GM10248 (cell line): ENCODE results near the gene LILRA1.
"Not testable (repeated sequence)": the region's sequence is repeated elsewhere in the genome, so short reads cannot be mapped to it uniquely, and the experiment has no call there.

Source experiments
- CTCF ChIA-PET: fragments of 300-600 bp; sonication (Branson Sonifier 250); formaldehyde crosslinking; extraction: SDS; loops from one replicate; lab custom pipeline; 2021; ENCODE audit warnings: antibody characterized with exemption; lab: Yijun Ruan, JAX
- POLR2A ChIA-PET: fragments of 350-650 bp; sonication (Branson Sonifier 250); formaldehyde crosslinking; extraction: SDS; loops from one replicate; lab custom pipeline; 2020; ENCODE audit warnings: antibody characterized with exemption; lab: Yijun Ruan, JAX
- DNase-seq: peaks from one replicate; pipeline ENCODE4 v3.0.0; 2012; ENCODE audit errors: extremely low spot score
- TF ChIP-seq, protein P1 (sequence below): IDR thresholded peaks from 2 replicates; pipeline ENCODE4 v1.5.1; 2012; ENCODE audit warnings: mild to moderate bottlenecking, low read depth; ENCODE audit errors: extremely low read depth, missing control alignments, control extremely low read depth

LILRA1 gene

DNA sequence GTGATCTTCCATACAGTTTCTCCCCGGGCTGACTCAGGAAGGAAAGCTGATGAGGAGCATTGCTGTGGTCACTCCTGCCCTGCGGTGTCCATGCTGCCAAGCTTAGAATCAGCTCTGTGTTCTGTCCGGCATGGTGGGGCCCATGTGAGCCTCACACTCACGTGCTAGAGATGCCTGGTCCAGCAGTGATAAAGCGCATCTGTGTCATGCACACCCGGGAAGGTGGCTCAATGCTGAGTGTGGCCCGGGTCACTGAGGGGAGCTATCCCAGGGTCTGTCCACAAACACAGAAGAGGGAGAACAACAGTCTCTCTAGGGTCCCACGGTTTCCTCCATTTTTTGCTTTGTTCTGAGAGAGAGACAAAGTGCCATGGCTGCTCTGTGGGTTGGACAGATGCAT lies 33.3 kb downstream of the LILRA1 start:
- TF ChIP-seq, protein P1, sequence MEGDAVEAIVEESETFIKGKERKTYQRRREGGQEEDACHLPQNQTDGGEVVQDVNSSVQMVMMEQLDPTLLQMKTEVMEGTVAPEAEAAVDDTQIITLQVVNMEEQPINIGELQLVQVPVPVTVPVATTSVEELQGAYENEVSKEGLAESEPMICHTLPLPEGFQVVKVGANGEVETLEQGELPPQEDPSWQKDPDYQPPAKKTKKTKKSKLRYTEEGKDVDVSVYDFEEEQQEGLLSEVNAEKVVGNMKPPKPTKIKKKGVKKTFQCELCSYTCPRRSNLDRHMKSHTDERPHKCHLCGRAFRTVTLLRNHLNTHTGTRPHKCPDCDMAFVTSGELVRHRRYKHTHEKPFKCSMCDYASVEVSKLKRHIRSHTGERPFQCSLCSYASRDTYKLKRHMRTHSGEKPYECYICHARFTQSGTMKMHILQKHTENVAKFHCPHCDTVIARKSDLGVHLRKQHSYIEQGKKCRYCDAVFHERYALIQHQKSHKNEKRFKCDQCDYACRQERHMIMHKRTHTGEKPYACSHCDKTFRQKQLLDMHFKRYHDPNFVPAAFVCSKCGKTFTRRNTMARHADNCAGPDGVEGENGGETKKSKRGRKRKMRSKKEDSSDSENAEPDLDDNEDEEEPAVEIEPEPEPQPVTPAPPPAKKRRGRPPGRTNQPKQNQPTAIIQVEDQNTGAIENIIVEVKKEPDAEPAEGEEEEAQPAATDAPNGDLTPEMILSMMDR: no peak
- POLR2A ChIA-PET: interaction anchor here (0.6 kb wide), 1 partner anchor 163 kb away, joined by 4 read pairs; the partner anchor contains the start of gene LENG9
- CTCF ChIA-PET: interaction anchor here (2.4 kb wide), 1 partner anchor 9 kb away, joined by 9 read pairs; no protein-coding TSS in a partner anchor

DNA sequence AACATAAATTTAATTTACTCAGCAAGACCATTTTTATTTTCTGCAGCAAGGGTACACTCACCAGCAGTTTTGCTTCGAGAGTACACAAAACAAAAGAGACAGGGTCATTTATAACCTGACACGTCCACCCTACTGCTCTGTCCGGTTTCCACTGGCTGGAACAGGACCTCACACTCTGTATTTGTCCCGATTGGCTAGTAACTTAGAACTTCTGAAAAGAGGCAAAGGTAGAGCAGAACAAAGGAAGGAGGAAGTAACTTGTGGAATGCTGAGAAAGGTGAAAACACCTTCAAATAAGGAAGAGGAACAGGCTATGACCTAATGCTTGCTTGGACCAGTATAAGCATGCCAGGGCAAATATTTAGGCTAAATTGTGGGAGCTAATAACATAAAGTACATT lies 34.5 kb downstream of the LILRA1 start:
- POLR2A ChIA-PET: not testable (repeated sequence)

More for the DNA sequence above, 33.3 kb downstream of the LILRA1 start:
- DNase-seq: no peak

DNA sequence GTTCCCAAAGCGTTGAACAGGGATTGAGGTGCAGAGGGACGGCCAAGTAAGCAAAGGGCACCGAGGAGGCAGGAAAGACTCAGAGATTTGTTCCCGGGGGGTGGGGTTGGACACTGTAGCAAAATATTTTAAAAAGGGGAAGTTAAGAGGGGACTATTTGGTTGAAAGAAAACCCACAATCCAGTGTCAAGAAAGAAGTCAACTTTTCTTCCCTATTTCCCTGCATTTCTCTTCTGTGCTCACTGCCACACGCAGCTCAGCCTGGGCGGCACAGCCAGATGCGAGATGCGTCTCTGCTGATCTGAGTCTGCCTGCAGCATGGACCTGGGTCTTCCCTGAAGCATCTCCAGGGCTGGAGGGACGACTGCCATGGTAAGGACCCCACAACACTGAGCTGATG lies 36.8 kb downstream of the LILRA1 start, which contains the start of gene LILRB1:
Gene LILRB1, plus strand, starts transcription at position 223 of the 400 bp plus-strand sequence. CDS start 590 bp downstream, outside the sequence.
- POLR2A ChIA-PET, DNase-seq: not testable (repeated sequence)
- CTCF ChIA-PET: interaction anchor here (1.0 to 2.8 kb wide), 2 partner anchors 23 to 149 kb away, joined by 3 to 15 read pairs; no protein-coding TSS in a partner anchor

More for the DNA sequence above, 34.5 kb downstream of the LILRA1 start:
- DNase-seq: not testable (repeated sequence)
- CTCF ChIA-PET: interaction anchor here (2.4 to 2.8 kb wide), 2 partner anchors 10 to 25 kb away, joined by 9 to 15 read pairs; no protein-coding TSS in a partner anchor

DNA sequence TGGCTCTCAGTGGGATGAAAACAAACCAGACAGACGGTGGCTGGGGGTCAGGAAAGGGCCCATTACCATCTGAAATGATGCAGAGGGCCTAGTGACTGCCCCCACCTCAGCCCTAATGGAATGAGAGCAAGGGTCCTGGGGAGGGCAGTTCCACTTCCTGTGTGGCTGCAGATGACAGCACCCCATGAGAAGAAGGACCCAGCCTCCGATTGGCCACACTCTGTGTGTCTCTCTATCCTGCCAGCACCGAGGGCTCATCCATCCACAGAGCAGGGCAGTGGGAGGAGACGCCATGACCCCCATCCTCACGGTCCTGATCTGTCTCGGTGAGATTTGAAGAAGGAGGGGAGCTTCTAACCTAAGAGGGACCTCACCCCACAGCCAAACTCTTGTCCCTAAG lies 37.4 kb downstream of the LILRA1 start:
- ChIA-PET CTCF (interaction anchor here (2.8 kb wide), 1 partner anchor 22 kb away, joined by 15 read pairs; no protein-coding TSS in a partner anchor), POLR2A (no interaction called here)
- no peak for DNase-seq
- TF ChIP-seq, protein P1: no peak

DNA sequence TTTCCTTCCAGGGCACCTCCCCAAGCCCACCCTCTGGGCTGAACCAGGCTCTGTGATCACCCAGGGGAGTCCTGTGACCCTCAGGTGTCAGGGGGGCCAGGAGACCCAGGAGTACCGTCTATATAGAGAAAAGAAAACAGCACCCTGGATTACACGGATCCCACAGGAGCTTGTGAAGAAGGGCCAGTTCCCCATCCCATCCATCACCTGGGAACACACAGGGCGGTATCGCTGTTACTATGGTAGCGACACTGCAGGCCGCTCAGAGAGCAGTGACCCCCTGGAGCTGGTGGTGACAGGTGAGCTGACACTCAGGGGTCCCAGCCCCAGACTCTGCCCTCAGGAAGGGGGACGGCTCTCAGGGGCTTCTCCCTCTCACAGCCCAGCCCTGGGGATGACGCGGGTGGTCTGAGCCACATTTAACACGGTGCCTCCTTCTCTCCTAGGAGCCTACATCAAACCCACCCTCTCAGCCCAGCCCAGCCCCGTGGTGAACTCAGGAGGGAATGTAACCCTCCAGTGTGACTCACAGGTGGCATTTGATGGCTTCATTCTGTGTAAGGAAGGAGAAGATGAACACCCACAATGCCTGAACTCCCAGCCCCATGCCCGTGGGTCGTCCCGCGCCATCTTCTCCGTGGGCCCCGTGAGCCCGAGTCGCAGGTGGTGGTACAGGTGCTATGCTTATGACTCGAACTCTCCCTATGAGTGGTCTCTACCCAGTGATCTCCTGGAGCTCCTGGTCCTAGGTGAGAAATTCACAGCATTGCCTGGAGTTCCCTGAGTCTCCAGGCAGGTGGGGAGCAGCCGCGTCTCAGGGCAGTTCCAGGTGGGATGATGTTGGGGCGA lies 38.3 kb downstream of the LILRA1 start:
- CTCF ChIA-PET: interaction anchor here (1.5 to 2.0 kb wide), 2 partner anchors 22 to 42 kb away, joined by 7 to 8 read pairs; no protein-coding TSS in a partner anchor
- DNase-seq, POLR2A ChIA-PET: not testable (repeated sequence)

DNA sequence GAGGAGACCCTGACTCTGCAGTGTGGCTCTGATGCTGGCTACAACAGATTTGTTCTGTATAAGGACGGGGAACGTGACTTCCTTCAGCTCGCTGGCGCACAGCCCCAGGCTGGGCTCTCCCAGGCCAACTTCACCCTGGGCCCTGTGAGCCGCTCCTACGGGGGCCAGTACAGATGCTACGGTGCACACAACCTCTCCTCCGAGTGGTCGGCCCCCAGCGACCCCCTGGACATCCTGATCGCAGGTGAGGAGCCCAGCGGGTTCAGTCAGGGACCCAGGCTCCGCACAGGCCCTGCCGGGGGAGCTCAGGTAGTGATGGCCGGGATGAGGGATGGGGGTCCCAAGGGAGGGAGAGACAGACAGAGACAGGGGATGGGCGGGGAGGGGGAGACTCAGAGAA lies 39.1 kb downstream of the LILRA1 start:
- DNase-seq, POLR2A ChIA-PET: not testable (repeated sequence)
- CTCF ChIA-PET: interaction anchor here (1.1 to 2.0 kb wide), 3 partner anchors 20 to 41 kb away, joined by 5 to 8 read pairs (median 7); no protein-coding TSS in a partner anchor

DNA sequence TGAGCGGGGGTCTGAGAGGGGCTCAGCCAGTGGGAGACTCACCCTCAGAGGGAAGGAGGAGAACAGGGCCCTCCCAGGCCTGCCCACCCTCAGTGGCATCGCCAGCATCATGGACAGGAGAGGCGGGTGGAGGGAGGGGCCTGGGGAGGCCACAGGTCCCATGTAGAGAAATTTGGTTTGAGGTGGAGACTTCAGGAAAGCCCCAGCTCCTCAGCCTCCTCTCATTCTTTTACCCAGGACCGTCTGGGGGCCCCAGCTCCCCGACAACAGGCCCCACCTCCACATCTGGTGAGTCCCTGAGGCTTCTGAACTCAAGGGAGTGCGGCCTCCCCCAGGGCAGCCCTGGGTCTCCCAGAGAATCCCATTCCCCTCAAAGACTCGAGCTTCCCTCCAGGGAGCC lies 40.0 kb downstream of the LILRA1 start:
- TF ChIP-seq, protein P1: no peak
- ChIA-PET POLR2A (no interaction called here), CTCF (interaction anchor here (0.7 to 2.0 kb wide), 5 partner anchors 19 to 155 kb away, joined by 3 to 8 read pairs (median 5); partner anchors contain the start of gene LILRB4)

DNA sequence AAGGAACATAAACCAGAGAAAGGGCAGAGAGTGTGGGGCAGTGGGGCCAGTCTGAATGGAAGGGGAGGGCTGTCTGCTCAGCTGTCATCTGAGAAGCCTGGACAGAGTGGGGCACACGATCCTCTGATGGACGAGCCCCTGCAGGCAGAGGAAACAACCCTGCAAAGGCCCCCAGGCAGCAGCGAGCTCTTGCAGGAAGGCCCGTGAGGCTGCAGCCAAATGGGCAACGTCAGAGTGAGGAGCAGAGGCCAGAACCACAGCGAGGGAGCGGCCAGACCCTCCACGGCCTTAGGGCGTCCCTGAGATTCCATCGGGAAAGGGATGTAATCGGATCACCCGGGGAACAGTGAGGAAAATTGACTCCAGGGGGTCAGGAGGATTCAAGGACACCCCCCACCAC lies 42.6 kb downstream of the LILRA1 start:
- DNase-seq: not testable (repeated sequence)
- CTCF ChIA-PET: interaction anchor here (0.8 kb wide), 1 partner anchor 19 kb away, joined by 3 read pairs; no protein-coding TSS in a partner anchor

More for the DNA sequence above, 40.0 kb downstream of the LILRA1 start:
- peak; percentile 49 for DNase-seq

DNA sequence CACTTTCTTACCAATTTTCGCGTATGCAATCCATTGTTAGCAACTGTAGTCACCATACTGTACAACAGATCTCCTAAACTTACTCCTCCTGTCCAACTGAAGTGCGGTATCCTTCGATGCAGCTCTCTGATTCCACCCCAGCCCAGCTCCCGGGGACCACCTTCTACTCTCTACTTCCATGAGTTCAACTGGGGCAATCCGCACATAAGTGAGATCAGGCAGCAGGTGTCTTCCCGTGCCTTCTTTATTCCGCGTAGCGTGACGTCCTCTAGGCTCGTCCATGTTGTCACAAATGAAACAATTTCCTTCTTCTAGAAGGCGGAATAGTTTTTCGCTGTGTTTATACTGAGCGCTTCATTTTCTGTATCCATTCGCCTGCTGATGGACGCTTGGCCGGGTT lies 45.3 kb downstream of the LILRA1 start:
- ChIA-PET CTCF (interaction anchor here (0.9 to 5.9 kb wide), 6 partner anchors 9 to 157 kb away, joined by 3 to 45 read pairs (median 5); no protein-coding TSS in a partner anchor), POLR2A (no interaction called here)
- TF ChIP-seq, protein P1: no peak
- DNase-seq: no peak

More for the DNA sequence above, 42.6 kb downstream of the LILRA1 start:
- POLR2A ChIA-PET: not testable (repeated sequence)

DNA sequence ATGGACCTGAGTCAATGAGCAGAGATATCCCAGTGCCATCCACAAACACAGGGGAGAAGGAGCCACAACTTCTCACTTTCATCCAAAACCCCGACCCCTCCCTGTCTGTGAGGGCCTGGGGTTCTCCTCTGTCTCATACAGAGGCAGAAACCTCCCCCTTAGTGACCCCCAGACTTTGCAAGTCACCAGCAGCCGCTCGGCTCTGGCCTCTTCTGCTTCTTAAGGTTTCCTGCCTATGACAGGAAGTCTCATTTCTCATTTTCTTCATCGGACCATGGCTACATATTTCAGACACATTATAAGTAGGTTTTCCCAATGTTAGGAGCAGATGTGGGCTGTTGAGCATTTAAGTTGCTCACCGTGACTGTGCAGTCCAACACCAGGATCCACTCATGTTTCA lies 49.5 kb downstream of the LILRA1 start:
- DNase-seq, POLR2A ChIA-PET, CTCF ChIA-PET: not testable (repeated sequence)

DNA sequence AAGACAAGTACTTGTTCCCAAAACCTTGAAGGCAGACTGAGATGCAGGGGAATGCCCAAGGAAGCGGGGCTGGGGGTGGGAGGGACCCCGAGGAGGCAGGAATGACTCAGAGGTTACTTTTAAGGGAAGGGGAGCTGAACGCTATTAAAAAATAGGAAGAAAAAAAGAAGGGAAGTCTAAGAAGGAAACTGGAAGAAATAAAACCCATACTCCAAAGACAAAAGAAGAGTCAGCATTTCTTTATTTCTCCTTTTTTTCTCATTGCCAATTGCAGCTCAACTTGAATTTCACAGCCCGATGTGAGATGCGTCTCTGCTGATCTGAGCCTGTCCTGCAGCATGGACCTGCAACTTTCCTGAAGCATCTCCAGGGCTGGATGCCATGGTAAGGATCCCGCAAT lies 50.2 kb downstream of the LILRA1 start:
- CTCF ChIA-PET: interaction anchor here (1.0 kb wide), 1 partner anchor 11 kb away, joined by 3 read pairs; no protein-coding TSS in a partner anchor
- POLR2A ChIA-PET, DNase-seq: not testable (repeated sequence)
